HFFc6 (cell line): ENCODE measurements around the gene TOR3A. TPM values are rescaled to one million over a fixed set of nuclear protein-coding genes. Genes with fewer than 3 reads are reported as not detected.

Experiments used
- DNase-seq: peaks from one replicate; pipeline ENCODE4 v3.0.0-alpha.2; 2018
- H3K27ac Mint-ChIP-seq: 2 replicates; pipeline ENCODE4 v1.8.0; 2020; ENCODE audit warnings: mild to moderate bottlenecking, mixed read lengths
- H3K27me3 Mint-ChIP-seq: 2 replicates; pipeline ENCODE4 v1.8.0; 2021; ENCODE audit warnings: mild to moderate bottlenecking, moderate library complexity, mixed read lengths; ENCODE audit not compliant: insufficient read depth
- H3K36me3 Mint-ChIP-seq: 2 replicates; pipeline ENCODE4 v1.8.0; 2021; ENCODE audit warnings: low read depth, mixed read lengths
- H3K4me1 Mint-ChIP-seq: 2 replicates; pipeline ENCODE4 v1.8.0; 2020; ENCODE audit warnings: low read depth, mixed read lengths
- H3K4me3 Mint-ChIP-seq: 2 replicates; pipeline ENCODE4 v1.8.0; 2020; ENCODE audit warnings: mild to moderate bottlenecking, moderate library complexity, mixed read lengths
- H3K9me3 Mint-ChIP-seq: 2 replicates; pipeline ENCODE4 v1.8.0; 2020; ENCODE audit warnings: mild to moderate bottlenecking, mixed read lengths
- CTCF ChIP-seq: fragments of 200-600 bp; sonication (generic); IDR thresholded peaks from 2 replicates; pipeline ENCODE4 v1.5.0; 2021; ENCODE audit warnings: antibody characterized with exemption, mild to moderate bottlenecking
- total RNA-seq, 6 experiments: library from RNA; stranded (reverse); fragmentation: NEBNext Ultra II Directional; extraction: Animal tissue kit (Norgen Biotek cat#: 25700); gene quantifications; 2 replicates in 1 of 6; 3 replicates in 5 of 6; pipeline ENCODE4 v1.2.3, GENCODE V29; 2021

The TOR3A gene
- total RNA-seq, 6 experiments from 2014 or later, result 21.4 to 27.6 (median 24.5) TPM

- H3K4me3 Mint-ChIP-seq, result no peak overlapping the region
- DNase-seq, result no peak
- H3K4me1 Mint-ChIP-seq, result peaks cover 12% of the 10 kb centered on the region
- H3K27ac Mint-ChIP-seq, result peak overlapping the region; percentile 66
- peaks cover 30% of the 10 kb centered on the region for H3K36me3 Mint-ChIP-seq
- H3K9me3 Mint-ChIP-seq, result no peaks in the 10 kb centered on the region
- TF ChIP-seq CTCF, result no peak
- peaks cover 6% of the 10 kb centered on the region for H3K27me3 Mint-ChIP-seq
Observed at GRCh38 chr1:179089827-179090482, 8.1 kb downstream of the TOR3A start.

- H3K36me3 Mint-ChIP-seq, result peaks cover 32% of the 10 kb centered on the region
- peak; percentile 34 for TF ChIP-seq CTCF
- H3K27ac Mint-ChIP-seq, result peak overlapping the region; percentile 66
- no peak for DNase-seq
- peaks cover 7% of the 10 kb centered on the region for H3K27me3 Mint-ChIP-seq
- no peaks in the 10 kb centered on the region for H3K9me3 Mint-ChIP-seq
- no peak overlapping the region for H3K4me3 Mint-ChIP-seq
- peaks cover 14% of the 10 kb centered on the region for H3K4me1 Mint-ChIP-seq
Observed at GRCh38 chr1:179090522-179090921, 8.7 kb downstream of the TOR3A start.

GRCh38 chr1:179090923-179091322, 9.1 kb downstream of the TOR3A start:
- no peak for TF ChIP-seq CTCF
- H3K27me3 Mint-ChIP-seq, result peaks cover 8% of the 10 kb centered on the region
- peaks cover 36% of the 10 kb centered on the region for H3K36me3 Mint-ChIP-seq
- no peaks in the 10 kb centered on the region for H3K9me3 Mint-ChIP-seq
- peaks cover 18% of the 10 kb centered on the region for H3K4me1 Mint-ChIP-seq
- peak overlapping the region; percentile 66 for H3K27ac Mint-ChIP-seq
- DNase-seq, result no peak
- peak overlapping the region; percentile 26; the same call in 1 of the 2 replicates for H3K4me3 Mint-ChIP-seq

- Mint-ChIP-seq H3K9me3 (no peaks in the 10 kb centered on the region), H3K4me1 (peaks cover 19% of the 10 kb centered on the region), H3K4me3 (no peak overlapping the region), H3K27me3 (peaks cover 11% of the 10 kb centered on the region), H3K36me3 (peaks cover 39% of the 10 kb centered on the region), H3K27ac (peak overlapping the region; percentile 66)
- no peak for DNase-seq
- no peak for TF ChIP-seq CTCF
Observed at GRCh38 chr1:179091691-179092165, 9.9 kb downstream of the TOR3A start.

- no peak for TF ChIP-seq CTCF
- H3K9me3 Mint-ChIP-seq, result no peaks in the 10 kb centered on the region
- H3K27me3 Mint-ChIP-seq, result peaks cover 11% of the 10 kb centered on the region
- no peak for DNase-seq
- no peak overlapping the region for H3K4me3 Mint-ChIP-seq
- peak overlapping the region; percentile 58 for H3K27ac Mint-ChIP-seq
- H3K36me3 Mint-ChIP-seq, result peaks cover 48% of the 10 kb centered on the region
- peaks cover 19% of the 10 kb centered on the region for H3K4me1 Mint-ChIP-seq
Observed at GRCh38 chr1:179092896-179093461, 11.1 kb downstream of the TOR3A start.
